Activated T-cell treated with anti-CD3 and anti-CD28 coated beads, Interleukin-2, amount 50 U/mL, for 4 hours (primary cell): ENCODE measurements around the gene METTL25B. TPM values are rescaled to one million over a fixed set of nuclear protein-coding genes. Genes with fewer than 3 reads are reported as not detected.
A peak's percentile ranks its signal among the peaks of the same experiment; 100 is the strongest.

Source experiments
- ATAC-seq, 2 donors: fragments of 200-7000 bp; cut with Tn5 transposase; one replicate each; pipeline ENCODE4 v1.10.0; 2021
- DNase-seq: peaks from one replicate; pipeline ENCODE4 v3.0.0-alpha.2; 2020
- H3K27me3 Mint-ChIP-seq: one replicate; pipeline ENCODE4 v1.8.0; 2021; ENCODE audit warnings: low read depth, mixed read lengths
- H3K36me3 Mint-ChIP-seq: one replicate; pipeline ENCODE4 v1.8.0; 2022; ENCODE audit warnings: mixed read lengths; ENCODE audit not compliant: insufficient read depth
- H3K4me1 Mint-ChIP-seq: one replicate; pipeline ENCODE4 v1.8.0; 2021; ENCODE audit warnings: low read depth, mixed read lengths
- H3K4me3 Mint-ChIP-seq: one replicate; pipeline ENCODE4 v1.8.0; 2021; ENCODE audit warnings: mild to moderate bottlenecking, moderate library complexity, mixed read lengths
- H3K9me3 Mint-ChIP-seq: one replicate; pipeline ENCODE4 v1.8.0; 2021; ENCODE audit warnings: mixed read lengths
- total RNA-seq, 3 donors: library from RNA; stranded (reverse); gene quantifications; one replicate each; pipeline ENCODE4 v1.2.1, GENCODE V29; 2021

METTL25B gene
- total RNA-seq, 3 donors from 2014 or later: 16.6 to 18.9 (median 18.5) TPM

- Mint-ChIP-seq H3K27me3 (no peaks in the 10 kb centered on the region), H3K4me3 (no peak overlapping the region), H3K4me1 (peaks cover 68% of the 10 kb centered on the region), H3K9me3 (no peaks in the 10 kb centered on the region), H3K36me3 (peaks cover 42% of the 10 kb centered on the region)
- DNase-seq: no peak
- peak in 1 of 2 donors; percentile 39 for ATAC-seq
These were observed 45.3 kb downstream of the METTL25B start for GRCh38 chr1:156773607-156774006.

GRCh38 chr1:156775799-156776198 lies 47.5 kb downstream of the METTL25B start:
- no peaks in the 10 kb centered on the region for H3K27me3 Mint-ChIP-seq
- ATAC-seq: peak; percentile 57 to 66
- H3K36me3 Mint-ChIP-seq: peaks cover 27% of the 10 kb centered on the region
- H3K4me1 Mint-ChIP-seq: peaks cover 51% of the 10 kb centered on the region
- no peak overlapping the region for H3K4me3 Mint-ChIP-seq
- H3K9me3 Mint-ChIP-seq: no peaks in the 10 kb centered on the region
- DNase-seq: no peak

DNA sequence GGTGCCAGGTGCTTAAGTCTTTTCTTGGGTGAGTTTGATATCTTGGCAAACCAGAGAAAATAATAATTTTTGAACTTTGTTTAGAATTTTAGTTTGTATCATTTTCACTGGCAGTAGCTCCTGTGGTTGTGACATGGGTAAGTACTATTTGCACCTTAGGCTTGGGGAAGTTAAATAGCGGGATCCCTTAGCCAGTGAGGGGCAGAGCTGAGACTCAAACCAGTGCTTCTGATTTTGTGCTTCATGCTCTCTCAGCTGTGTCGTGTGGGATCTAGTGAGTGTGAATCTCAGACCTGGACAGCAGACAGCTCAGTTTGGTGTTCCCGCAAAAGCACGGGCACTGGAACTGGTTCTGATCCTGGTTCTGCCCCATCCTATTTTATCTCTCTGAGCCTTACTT lies 48.7 kb downstream of the METTL25B start:
- ATAC-seq: no peak
- H3K4me3 Mint-ChIP-seq: no peak overlapping the region
- peaks cover 46% of the 10 kb centered on the region for H3K4me1 Mint-ChIP-seq
- H3K9me3 Mint-ChIP-seq: no peaks in the 10 kb centered on the region
- H3K36me3 Mint-ChIP-seq: peaks cover 31% of the 10 kb centered on the region
- H3K27me3 Mint-ChIP-seq: no peaks in the 10 kb centered on the region
- no peak for DNase-seq

DNA sequence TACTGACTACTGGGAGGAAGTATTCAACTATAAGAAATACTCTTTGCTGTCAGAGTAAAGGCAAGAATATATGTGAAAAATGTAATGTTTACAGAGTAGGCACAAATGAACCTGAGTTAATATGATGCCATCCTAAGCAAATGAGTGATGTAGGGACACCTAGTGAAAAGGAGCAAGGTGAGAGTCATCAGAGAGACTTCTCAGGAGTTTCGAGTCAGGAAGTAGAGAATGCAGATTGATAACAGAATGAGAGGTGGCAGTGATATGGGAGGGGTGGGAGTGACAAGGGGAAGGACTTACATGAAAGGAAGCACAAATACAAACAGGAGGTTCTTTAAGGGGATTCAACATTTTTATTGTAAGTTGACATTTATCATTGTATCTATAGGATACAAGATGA lies 49.3 kb downstream of the METTL25B start:
- H3K4me1 Mint-ChIP-seq: peaks cover 40% of the 10 kb centered on the region
- H3K27me3 Mint-ChIP-seq: no peaks in the 10 kb centered on the region
- no peaks in the 10 kb centered on the region for H3K9me3 Mint-ChIP-seq
- no peak overlapping the region for H3K4me3 Mint-ChIP-seq
- H3K36me3 Mint-ChIP-seq: peaks cover 33% of the 10 kb centered on the region
- DNase-seq (no peak), ATAC-seq (peak; percentile 26 to 54)

DNA sequence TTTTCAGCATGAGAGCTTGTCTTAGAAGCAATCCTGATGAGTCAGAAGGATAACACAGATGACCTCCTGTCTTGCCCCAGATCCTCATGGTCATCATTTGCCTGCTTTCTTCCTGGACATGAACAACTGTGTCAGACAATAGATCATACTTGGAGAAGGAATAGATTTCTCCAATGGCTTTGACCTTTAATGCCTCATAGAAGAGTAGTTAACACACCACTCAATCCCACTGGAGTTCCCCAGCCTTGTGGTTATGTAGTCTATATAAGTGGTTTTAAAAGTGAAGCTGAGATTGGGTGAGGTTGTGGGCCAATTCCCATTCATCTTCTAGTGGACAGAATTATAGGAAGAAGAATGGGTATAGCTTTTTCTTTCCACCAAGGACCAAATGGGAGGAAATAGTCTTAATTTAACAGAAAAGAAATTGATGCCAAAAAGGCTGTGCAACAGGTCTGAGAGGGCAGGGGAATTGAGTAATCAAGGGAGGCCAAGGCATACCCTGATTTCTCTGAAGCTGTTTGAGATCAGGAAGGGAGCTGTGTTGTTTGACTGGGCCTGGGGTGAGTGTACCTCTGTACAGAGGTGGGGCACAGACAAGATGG lies 53.4 kb downstream of the METTL25B start:
- H3K4me3 Mint-ChIP-seq: no peak overlapping the region
- H3K9me3 Mint-ChIP-seq: no peaks in the 10 kb centered on the region
- H3K4me1 Mint-ChIP-seq: peaks cover 16% of the 10 kb centered on the region
- ATAC-seq: no peak
- no peaks in the 10 kb centered on the region for H3K27me3 Mint-ChIP-seq
- peaks cover 31% of the 10 kb centered on the region for H3K36me3 Mint-ChIP-seq
- DNase-seq: no peak

GRCh38 chr1:156785458-156785857 lies 57.2 kb downstream of the METTL25B start:
- ATAC-seq (no peak), DNase-seq (no peak)
- no peak overlapping the region for H3K4me3 Mint-ChIP-seq
- H3K4me1 Mint-ChIP-seq: peaks cover 1% of the 10 kb centered on the region
- H3K27me3 Mint-ChIP-seq: no peaks in the 10 kb centered on the region
- H3K36me3 Mint-ChIP-seq: peaks cover 46% of the 10 kb centered on the region
- no peaks in the 10 kb centered on the region for H3K9me3 Mint-ChIP-seq

Other genes with a start within 250 kb of the METTL25B start
- 10 to 100 TPM; 42.5 to 50.9 (median 46.3) TPM for gene MEF2D, start 227.7 kb upstream of the METTL25B start, total RNA-seq
- gene IQGAP3, start 155.9 kb upstream of the METTL25B start, total RNA-seq: under 1 TPM; 0.18 to 0.38 (median 0.37) TPM
- gene TTC24, start 148.7 kb upstream of the METTL25B start, total RNA-seq: 10 to 100 TPM in 1 of 3 donors, 1 to 10 TPM in 2; 2.9 to 10.9 (median 5.4) TPM
- gene NAXE, start 136.7 kb upstream of the METTL25B start, total RNA-seq: 100 to 1,000 TPM in 1 of 3 donors, 10 to 100 TPM in 2; 80.3 to 102 (median 83.7) TPM
- 100 to 1,000 TPM; 171 to 190 (median 174) TPM for gene GPATCH4, start 127.0 kb upstream of the METTL25B start, total RNA-seq
- gene HAPLN2, start 109.1 kb upstream of the METTL25B start, total RNA-seq: not detected
- gene BCAN, start 86.4 kb upstream of the METTL25B start, total RNA-seq: not detected
- under 1 TPM; 0.05 to 0.13 (median 0.05) TPM for gene NES, start 51.1 kb upstream of the METTL25B start, total RNA-seq
- gene CRABP2, start 22.9 kb upstream of the METTL25B start, total RNA-seq: 1 to 10 TPM; 1.8 to 2.5 (median 2.4) TPM
- gene ISG20L2, start 297 bp downstream of the METTL25B start, total RNA-seq: 10 to 100 TPM; 62.4 to 65.9 (median 63.8) TPM
- gene MRPL24, start 12.6 kb downstream of the METTL25B start, total RNA-seq: 100 to 1,000 TPM; 132 to 138 (median 132) TPM
- 100 to 1,000 TPM; 221 to 249 (median 230) TPM for gene HDGF, start 23.2 kb downstream of the METTL25B start, total RNA-seq
- gene PRCC, start 39.1 kb downstream of the METTL25B start, total RNA-seq: 100 to 1,000 TPM; 108 to 111 (median 111) TPM
- 100 to 1,000 TPM; 200 to 245 (median 214) TPM for gene SH2D2A, start 88.4 kb downstream of the METTL25B start, total RNA-seq
- under 1 TPM in 1 of 3 donors, not detected in 2; 0.11 TPM for gene INSRR, start 130.6 kb downstream of the METTL25B start, total RNA-seq
- 1 to 10 TPM in 2 of 3 donors, under 1 TPM in 1; 0.55 to 2.4 (median 1.8) TPM for gene NTRK1, start 132.4 kb downstream of the METTL25B start, total RNA-seq
- under 1 TPM in 1 of 3 donors, not detected in 2; 0.05 TPM for gene PEAR1, start 165.2 kb downstream of the METTL25B start, total RNA-seq
- gene LRRC71, start 192.2 kb downstream of the METTL25B start, total RNA-seq: not detected